ENCODE data around the gene IL17RC.

DNA sequence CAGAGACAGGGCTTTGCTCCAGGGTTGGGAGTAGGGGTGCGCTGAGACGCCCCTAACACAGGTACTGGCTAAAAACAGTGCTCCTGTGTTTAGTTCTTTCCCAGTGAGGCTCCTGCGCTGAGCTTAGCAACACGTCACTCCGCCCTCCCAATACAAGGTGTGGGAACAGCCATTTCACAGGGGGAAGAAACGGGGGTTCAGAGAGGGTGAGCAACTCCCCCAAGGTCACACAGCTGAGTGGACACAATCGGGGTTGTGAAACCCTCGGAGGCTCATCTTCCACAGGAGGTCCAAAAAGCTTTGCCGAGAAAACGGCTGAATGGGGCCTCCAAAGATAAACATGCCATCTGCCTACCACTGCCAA, 34.7 kb downstream of the IL17RC start:
- no peak for TF ChIP-seq FOS (IDR thresholded peaks at IDR 0.05; ENCODE audit: low read depth, low read length)
- TF ChIP-seq, protein P1, sequence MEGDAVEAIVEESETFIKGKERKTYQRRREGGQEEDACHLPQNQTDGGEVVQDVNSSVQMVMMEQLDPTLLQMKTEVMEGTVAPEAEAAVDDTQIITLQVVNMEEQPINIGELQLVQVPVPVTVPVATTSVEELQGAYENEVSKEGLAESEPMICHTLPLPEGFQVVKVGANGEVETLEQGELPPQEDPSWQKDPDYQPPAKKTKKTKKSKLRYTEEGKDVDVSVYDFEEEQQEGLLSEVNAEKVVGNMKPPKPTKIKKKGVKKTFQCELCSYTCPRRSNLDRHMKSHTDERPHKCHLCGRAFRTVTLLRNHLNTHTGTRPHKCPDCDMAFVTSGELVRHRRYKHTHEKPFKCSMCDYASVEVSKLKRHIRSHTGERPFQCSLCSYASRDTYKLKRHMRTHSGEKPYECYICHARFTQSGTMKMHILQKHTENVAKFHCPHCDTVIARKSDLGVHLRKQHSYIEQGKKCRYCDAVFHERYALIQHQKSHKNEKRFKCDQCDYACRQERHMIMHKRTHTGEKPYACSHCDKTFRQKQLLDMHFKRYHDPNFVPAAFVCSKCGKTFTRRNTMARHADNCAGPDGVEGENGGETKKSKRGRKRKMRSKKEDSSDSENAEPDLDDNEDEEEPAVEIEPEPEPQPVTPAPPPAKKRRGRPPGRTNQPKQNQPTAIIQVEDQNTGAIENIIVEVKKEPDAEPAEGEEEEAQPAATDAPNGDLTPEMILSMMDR (conservative IDR thresholded peaks at IDR 0.05; ENCODE audit: low read depth, low read length), result no peak
- TF ChIP-seq RFX5 (IDR thresholded peaks at IDR 0.05; ENCODE audit: low read depth, low read length), result no peak
- TF ChIP-seq POLR2A (IDR thresholded peaks at IDR 0.05; ENCODE audit: low read depth, low read length), result no peak
- TF ChIP-seq SMC3 (IDR thresholded peaks at IDR 0.05; ENCODE audit: low read depth, low read length), result no peak
- no peak for TF ChIP-seq RAD21 (IDR thresholded peaks at IDR 0.05; ENCODE audit: low read length)
- TF ChIP-seq RCOR1 (IDR thresholded peaks at IDR 0.05; ENCODE audit: insufficient replicate concordance, low read length), result no peak
- TF ChIP-seq MAZ (IDR thresholded peaks at IDR 0.05; ENCODE audit: borderline replicate concordance, low read depth, low read length), result no peak
- no peak for TF ChIP-seq MAFK (IDR thresholded peaks at IDR 0.05; ENCODE audit: low read depth, low read length)
- TF ChIP-seq, protein P2, sequence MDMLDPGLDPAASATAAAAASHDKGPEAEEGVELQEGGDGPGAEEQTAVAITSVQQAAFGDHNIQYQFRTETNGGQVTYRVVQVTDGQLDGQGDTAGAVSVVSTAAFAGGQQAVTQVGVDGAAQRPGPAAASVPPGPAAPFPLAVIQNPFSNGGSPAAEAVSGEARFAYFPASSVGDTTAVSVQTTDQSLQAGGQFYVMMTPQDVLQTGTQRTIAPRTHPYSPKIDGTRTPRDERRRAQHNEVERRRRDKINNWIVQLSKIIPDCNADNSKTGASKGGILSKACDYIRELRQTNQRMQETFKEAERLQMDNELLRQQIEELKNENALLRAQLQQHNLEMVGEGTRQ (IDR thresholded peaks at IDR 0.05; ENCODE audit: low read depth, low read length), result no peak
- TF ChIP-seq MXI1 (IDR thresholded peaks at IDR 0.05; ENCODE audit: borderline replicate concordance, low read depth, low read length), result no peak
- no peak for TF ChIP-seq CEBPB (IDR thresholded peaks at IDR 0.05; ENCODE audit: low read depth, low read length)
